GM19467 (cell line): ENCODE results near the gene GNG2.

ENCODE experiments used
- ATAC-seq: cut with Tn5 transposase; IDR thresholded peaks from one replicate; pipeline ENCODE4 v1.9.1; 2021; ENCODE audit warnings: mild to moderate bottlenecking, moderate library complexity; ENCODE audit not compliant: unreplicated experiment

The GNG2 gene

GRCh38 chr14:51989293-51990234, 129.2 kb downstream of the GNG2 start, which contains the start of gene RTRAF:
Gene RTRAF (plus strand): TSS chr14:51989546. CDS start chr14:51989640, 94 bp downstream.
- peak; percentile 91 for ATAC-seq

GRCh38 chr14:51990488-51990887, 130.1 kb downstream of the GNG2 start:
- no peak for ATAC-seq

GRCh38 chr14:51993285-51993920, 133.0 kb downstream of the GNG2 start:
- no peak for ATAC-seq

DNA sequence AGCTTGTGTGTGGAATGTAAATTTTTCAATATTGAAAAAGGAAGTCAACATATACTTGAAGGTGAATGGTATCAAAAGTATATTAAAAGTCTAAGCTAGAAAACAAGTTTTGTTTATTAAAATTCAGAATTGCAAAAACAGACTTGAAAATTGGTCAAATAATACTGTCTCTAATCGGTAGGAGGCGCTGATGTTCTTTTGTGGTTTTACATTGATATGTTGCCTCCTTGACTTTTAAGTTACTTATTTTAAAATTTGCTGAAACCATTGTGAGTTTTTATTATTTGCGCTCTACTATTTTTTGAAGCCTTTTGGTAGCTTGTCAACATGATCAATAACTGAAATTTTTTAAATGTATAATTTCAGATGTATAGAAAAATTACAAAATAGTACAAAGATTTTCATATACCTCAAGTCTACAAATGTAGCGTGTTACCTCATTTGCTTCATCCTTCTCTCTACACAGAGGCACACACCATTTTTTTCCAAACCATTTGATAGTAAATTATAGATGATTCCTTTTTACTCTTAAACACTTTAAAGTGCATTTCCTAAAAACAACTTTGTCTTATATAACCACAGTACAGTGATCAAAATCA, 135.8 kb downstream of the GNG2 start:
- no peak for ATAC-seq

DNA sequence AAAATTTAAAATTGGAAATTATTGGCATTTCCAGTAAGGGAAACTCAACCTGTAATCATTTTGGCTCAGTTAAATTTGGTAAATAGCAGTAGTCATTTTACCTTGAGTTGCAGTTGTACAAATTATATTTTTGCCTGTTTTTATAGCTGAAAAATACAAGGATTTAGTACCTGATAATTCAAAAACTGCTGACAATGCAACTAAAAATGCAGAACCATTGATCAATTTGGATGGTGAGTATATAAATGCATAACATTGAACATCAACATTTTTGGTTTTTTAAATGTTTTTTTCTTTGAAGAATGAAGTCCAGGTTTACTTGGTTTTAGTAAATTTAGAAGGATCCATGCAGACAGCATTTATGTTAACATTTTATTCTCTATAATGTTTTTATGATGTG, 137.9 kb downstream of the GNG2 start:
- no peak for ATAC-seq

GRCh38 chr14:51999084-51999483, 138.7 kb downstream of the GNG2 start:
- ATAC-seq = no peak

GRCh38 chr14:52000019-52000582, 139.7 kb downstream of the GNG2 start:
- ATAC-seq = no peak

DNA sequence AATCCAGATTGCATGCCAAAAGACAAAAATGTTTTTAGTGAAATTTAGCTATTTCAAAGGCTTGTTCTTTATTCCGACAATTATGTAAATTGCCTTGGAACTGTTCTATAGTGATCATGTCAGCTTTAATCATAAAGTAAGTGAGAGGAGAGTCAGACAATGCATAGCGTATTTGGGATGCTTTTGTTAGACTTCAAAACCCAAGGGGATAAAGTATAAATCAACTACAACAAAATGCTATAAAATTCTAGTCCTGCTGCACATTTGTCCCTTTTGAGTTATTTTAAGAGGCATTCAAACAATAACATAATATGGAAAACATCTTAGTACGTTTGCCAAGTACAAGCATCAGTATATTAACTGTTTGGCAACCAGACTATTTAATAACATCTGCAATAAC, 140.3 kb downstream of the GNG2 start:
- ATAC-seq = no peak

DNA sequence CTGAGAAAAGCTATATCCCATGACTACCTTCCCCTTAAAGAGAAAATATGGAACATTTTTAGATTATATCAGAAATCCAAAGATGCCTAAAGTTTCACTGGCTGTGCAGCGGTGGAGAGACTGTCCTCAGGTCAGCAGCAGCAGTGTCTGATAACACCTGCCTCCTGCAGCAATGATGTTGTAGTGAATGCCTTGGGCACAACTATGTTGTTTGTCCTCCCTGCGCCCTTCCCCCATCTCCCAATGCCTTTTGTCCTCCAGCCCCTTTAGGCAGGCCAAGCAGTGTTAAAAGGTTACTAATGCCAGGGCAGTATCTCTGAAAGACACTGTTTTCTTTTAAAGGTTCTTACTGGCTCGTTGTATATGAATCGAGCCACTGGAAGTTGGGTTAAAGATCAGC, 142.1 kb downstream of the GNG2 start:
- ATAC-seq = no peak

- no peak for ATAC-seq
Measured at GRCh38 chr14:52003324-52003723, 142.9 kb downstream of the GNG2 start.

DNA sequence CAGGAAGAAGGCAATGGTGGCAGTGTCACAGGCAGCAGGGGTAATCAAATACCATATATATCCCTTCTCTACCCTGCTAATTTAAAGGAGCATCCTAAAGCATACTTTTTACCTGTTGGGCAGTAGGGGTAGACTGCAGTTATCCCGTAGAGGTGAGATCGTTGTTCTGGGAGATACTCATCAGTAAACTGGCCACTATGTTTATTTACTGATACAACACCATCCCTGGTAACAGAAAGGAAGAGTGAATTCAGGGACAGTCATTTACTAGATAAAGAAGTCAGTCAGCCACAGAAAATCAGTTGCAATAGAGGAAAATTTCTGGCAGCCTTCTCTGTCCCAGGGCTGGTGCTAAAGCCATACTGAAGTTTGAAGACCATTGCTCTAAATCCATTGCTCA, 145.2 kb downstream of the GNG2 start:
- ATAC-seq = no peak

DNA sequence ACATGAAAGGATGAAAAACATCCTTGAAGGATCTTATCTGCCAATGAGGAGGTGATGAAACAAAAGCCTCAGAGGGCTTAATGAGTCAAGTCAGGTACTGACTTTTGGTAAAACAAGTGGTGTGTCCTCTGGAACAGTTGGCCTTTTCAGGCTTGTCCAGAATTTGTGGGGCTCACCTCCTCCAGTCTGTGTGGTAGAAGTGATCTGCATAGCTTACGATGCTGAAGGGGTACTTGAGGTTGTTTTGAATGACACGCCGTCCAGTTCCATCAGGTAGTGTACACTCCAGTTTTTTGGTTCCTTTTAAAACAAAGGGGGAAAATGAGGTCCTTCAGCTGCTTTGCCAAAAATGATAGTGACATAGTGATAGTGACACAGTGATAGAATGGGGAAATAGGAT, 145.9 kb downstream of the GNG2 start:
- ATAC-seq = no peak

DNA sequence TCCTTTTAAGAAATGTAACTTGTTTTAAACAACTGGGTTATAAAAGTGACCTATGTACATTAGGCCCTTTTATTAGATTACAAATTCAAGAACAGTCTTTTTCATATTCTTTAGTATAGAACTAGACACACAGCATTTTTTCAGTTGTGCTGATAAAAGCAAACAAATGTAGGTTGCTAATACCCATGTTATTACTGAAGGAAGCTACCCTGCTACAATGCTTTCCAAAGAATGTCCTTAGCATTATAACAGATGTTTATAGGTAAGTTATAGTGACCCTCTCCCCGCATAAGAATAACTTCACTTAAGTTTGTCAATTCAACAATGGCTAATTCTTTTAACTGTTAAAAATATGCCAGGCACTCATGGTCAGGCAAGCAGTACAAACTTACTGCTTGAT, 146.8 kb downstream of the GNG2 start:
- no peak for ATAC-seq

DNA sequence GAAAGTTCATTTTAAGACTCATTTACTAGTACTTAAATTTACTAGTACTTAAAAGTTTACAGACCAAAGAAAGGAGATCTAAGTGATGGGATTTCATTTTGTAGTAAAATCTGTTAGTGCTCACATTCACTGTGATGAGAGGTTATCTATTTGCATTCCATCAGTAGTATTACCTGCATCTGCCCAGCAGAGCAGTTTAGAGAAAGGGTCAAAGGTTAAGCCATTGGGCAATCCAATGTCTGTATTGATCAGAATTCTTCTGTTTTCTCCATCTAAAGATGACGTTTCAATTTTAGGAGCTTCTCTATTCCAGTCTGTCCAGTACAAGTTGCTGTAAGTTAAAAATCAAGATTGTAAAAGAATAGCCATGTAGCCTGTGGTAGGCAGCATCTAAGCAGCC, 147.2 kb downstream of the GNG2 start:
- ATAC-seq = no peak

- ATAC-seq = no peak
Measured at GRCh38 chr14:52008136-52008535, 147.7 kb downstream of the GNG2 start.

DNA sequence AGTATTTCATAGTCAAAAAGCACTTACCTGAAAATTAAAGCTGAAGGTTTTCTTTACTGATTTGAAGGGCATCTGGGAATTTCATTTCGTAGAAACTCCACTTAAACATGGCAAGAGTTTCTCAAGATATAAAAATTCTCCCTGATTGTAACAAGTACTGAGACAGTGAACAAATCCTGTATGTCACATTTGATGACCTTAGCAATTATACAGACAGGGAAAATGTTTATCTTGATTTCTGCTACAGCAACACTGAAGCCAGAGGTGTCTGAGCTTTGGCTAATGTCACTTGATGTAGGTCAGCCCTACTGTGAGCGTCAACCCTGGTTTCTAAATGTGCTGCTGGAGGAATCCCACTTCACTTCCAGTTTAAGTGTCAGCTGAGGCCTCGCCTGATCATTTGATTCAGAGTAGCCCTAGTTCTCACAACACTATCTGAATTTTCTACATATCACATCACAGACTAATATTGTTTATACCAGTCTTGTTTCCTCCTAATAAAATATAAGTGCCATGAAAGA, 149.8 kb downstream of the GNG2 start:
- no peak for ATAC-seq

- ATAC-seq = no peak
Measured at GRCh38 chr14:52011523-52011922, 151.1 kb downstream of the GNG2 start.

- no peak for ATAC-seq
Measured at GRCh38 chr14:52012635-52013034, 152.2 kb downstream of the GNG2 start.

DNA sequence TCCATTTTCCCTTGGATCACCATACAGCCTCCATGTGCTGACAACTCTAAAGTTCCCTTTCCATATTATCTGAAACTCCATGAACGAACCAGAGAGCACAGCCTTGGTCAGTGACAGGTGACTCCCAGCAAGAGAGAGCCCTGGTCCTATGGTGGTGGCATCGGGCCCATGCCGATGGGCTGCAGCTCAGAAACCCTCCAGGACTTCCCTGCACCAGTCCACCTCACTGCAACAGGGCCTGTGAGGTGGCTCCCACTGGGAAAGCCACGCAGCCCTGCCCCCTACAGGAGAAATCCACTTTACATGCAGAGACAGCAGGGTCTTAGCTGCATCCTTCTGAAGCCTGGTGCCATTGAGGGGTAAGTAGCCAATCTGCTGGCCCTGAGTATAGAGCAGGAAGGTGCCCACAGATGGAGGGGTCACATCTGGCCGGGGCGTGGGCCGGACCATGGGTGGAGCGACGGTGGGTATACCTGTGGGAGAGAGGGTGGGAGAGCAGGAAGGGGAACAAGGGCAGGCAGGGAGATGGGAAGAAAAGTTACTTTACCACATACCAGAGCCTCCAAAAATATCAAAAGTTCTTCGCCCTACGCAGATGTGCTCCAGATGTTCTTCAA, 153.7 kb downstream of the GNG2 start:
- ATAC-seq = no peak

DNA sequence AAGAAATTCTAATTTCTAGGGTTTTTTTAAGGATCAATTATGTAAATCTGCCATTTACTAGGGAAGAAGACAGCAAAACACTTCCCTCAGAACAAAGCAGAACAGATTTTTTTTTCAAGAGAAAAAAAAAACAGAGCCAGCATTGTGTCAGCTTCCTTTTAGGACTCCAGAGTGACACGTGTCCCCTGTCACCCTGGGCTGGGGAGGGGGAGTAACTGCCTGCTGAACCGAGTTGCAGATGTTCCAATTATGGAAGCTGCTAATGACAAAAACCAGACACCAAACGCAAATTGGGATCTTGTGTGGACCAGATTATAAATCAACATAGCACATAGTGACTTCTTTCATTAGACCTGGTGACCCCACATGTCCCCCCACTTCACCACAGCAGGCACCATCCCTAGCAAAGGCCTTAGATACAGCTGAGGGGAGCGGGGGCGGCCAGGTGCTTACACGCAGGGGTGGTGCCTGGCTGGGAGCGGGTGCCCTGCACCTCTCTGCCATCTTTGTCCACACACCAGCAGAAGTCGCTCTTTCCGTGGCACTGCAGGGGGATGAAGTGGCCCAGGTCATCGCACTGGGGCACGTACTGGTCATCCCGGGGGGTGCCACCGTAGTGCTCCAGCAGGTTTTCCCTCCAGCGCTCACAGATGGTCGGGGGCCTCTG, 154.3 kb downstream of the GNG2 start:
- ATAC-seq = no peak
